Cardiac muscle cell (in vitro differentiated cells and primary cell): ENCODE data around the gene MKLN1. TPM values are rescaled to one million over a fixed set of nuclear protein-coding genes. Genes with fewer than 3 reads are reported as not detected.

Experiments
- DNase-seq, 2 donors: peaks; one replicate each; pipeline versions ENCODE4 v3.0.0 to v3.0.0-alpha.2; 2010 to 2017; ENCODE audit warnings: low read depth in 1 of 2, low spot score in 1 of 2
- H3K27ac ChIP-seq: fragments of 200-600 bp; sonication (generic); 2 replicates; pipeline ENCODE4 v1.5.1; 2016
- H3K27me3 ChIP-seq: fragments of 200-600 bp; sonication (generic); 2 replicates; pipeline ENCODE4 v1.6.0; 2016; ENCODE audit warnings: control low read depth
- H3K36me3 ChIP-seq: fragments of 200-600 bp; sonication (generic); 2 replicates; pipeline ENCODE4 v1.5.1; 2016; ENCODE audit warnings: control low read depth
- H3K4me1 ChIP-seq: fragments of 200-600 bp; sonication (generic); 2 replicates; pipeline ENCODE4 v1.8.1; 2017; ENCODE audit warnings: low read depth, mild to moderate bottlenecking, mixed run types
- H3K4me3 ChIP-seq: fragments of 200-600 bp; sonication (generic); 2 replicates; pipeline ENCODE4 v1.5.1; 2016; ENCODE audit warnings: mild to moderate bottlenecking
- H3K9me3 ChIP-seq: fragments of 200-600 bp; sonication (generic); 2 replicates; pipeline ENCODE4 v1.5.1; 2017; ENCODE audit warnings: low read depth, mild to moderate bottlenecking, control low read depth
- polyA plus RNA-seq: library from polyadenylated mRNA; unstranded; fragments of >200 nt; fragmentation: Nextera tagmentation; extraction: Ambion mirVana; gene quantifications from 2 replicates; pipeline ENCODE4 v1.2.1, GENCODE V29; 2016
- total RNA-seq: library from RNA; depleted of rRNA; stranded (reverse); fragments of >200 nt; gene quantifications from 2 replicates; pipeline ENCODE4 v1.2.3, GENCODE V29; 2016
- TF ChIP-seq, protein P1 (sequence below): IDR thresholded peaks from 2 replicates; pipeline ENCODE4 v1.5.1; 2012; ENCODE audit warnings: low read depth, mild to moderate bottlenecking, low read length

The MKLN1 gene
- total and polyA plus RNA-seq, 2 experiments from 2014 or later = 26.2 to 35.5 TPM

- no peaks in the 10 kb centered on the region for H3K9me3 ChIP-seq
- H3K27ac ChIP-seq = no peak overlapping the region
- H3K4me1 ChIP-seq = peaks cover 16% of the 10 kb centered on the region
- DNase-seq = peak in 1 of 2 donors; percentile 72
- H3K27me3 ChIP-seq = no peaks in the 10 kb centered on the region
- no peak overlapping the region for H3K4me3 ChIP-seq
- TF ChIP-seq, protein P1, sequence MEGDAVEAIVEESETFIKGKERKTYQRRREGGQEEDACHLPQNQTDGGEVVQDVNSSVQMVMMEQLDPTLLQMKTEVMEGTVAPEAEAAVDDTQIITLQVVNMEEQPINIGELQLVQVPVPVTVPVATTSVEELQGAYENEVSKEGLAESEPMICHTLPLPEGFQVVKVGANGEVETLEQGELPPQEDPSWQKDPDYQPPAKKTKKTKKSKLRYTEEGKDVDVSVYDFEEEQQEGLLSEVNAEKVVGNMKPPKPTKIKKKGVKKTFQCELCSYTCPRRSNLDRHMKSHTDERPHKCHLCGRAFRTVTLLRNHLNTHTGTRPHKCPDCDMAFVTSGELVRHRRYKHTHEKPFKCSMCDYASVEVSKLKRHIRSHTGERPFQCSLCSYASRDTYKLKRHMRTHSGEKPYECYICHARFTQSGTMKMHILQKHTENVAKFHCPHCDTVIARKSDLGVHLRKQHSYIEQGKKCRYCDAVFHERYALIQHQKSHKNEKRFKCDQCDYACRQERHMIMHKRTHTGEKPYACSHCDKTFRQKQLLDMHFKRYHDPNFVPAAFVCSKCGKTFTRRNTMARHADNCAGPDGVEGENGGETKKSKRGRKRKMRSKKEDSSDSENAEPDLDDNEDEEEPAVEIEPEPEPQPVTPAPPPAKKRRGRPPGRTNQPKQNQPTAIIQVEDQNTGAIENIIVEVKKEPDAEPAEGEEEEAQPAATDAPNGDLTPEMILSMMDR = no peak
- no peaks in the 10 kb centered on the region for H3K36me3 ChIP-seq
Observed at GRCh38 chr7:131365838-131366237, 38.2 kb downstream of the MKLN1 start.

DNA sequence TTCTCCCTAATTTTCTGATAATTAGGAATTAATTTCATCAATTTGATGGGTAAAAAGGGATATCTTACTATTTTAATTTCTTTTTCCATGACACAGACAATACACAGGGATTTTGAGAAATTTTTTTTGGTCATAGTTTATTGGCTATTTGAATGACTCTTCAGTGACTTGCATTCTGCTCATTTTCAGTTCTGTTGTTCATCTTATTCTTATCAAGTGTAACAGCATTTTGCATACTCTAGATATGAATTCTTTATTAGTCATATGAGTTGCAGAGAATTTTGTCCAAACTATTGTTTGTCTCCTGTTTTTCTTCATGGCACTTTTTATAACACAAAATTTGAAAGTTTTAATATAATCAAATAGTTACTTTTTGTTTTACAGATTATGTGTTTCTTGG lies 41.7 kb downstream of the MKLN1 start:
- no peaks in the 10 kb centered on the region for H3K36me3 ChIP-seq
- H3K27ac ChIP-seq = no peak overlapping the region
- no peaks in the 10 kb centered on the region for H3K9me3 ChIP-seq
- peaks cover 8% of the 10 kb centered on the region for H3K4me1 ChIP-seq
- H3K27me3 ChIP-seq = no peaks in the 10 kb centered on the region
- DNase-seq = peak in 1 of 2 donors; percentile 26
- TF ChIP-seq, protein P1 = no peak
- H3K4me3 ChIP-seq = no peak overlapping the region

- Histone ChIP-seq H3K36me3 (no peaks in the 10 kb centered on the region), H3K9me3 (no peaks in the 10 kb centered on the region), H3K4me3 (no peak overlapping the region), H3K4me1 (peaks cover 8% of the 10 kb centered on the region), H3K27me3 (no peaks in the 10 kb centered on the region), H3K27ac (peak overlapping the region; percentile 27)
- peak in 1 of 2 donors; percentile 65 for DNase-seq
- TF ChIP-seq, protein P1 = no peak
Observed at GRCh38 chr7:131370523-131370968, 42.9 kb downstream of the MKLN1 start.

DNA sequence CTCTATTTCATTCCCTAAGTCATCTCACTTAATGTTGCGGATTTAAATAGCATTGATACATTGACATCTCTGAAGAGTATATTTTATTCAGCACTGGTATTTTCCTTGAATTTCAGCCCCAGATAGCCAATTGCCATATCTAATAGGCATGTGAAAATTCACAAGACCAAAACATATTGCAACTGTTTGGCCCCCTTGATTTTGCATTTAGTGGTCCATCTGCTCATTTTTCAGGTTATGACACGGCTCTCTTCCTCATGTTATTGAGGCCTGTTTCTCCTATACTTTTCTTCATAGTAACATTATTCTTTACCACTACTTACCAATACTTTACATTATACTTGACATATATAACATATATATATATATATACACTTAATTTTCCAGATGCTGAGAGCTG lies 43.7 kb downstream of the MKLN1 start:
- no peaks in the 10 kb centered on the region for H3K36me3 ChIP-seq
- no peak overlapping the region for H3K27ac ChIP-seq
- no peaks in the 10 kb centered on the region for H3K9me3 ChIP-seq
- DNase-seq = no peak
- no peaks in the 10 kb centered on the region for H3K27me3 ChIP-seq
- peaks cover 8% of the 10 kb centered on the region for H3K4me1 ChIP-seq
- TF ChIP-seq, protein P1 = no peak
- no peak overlapping the region for H3K4me3 ChIP-seq

GRCh38 chr7:131372554-131372953 lies 44.9 kb downstream of the MKLN1 start:
- Histone ChIP-seq H3K36me3 (no peaks in the 10 kb centered on the region), H3K27me3 (no peaks in the 10 kb centered on the region), H3K4me1 (peaks cover 8% of the 10 kb centered on the region), H3K27ac (no peak overlapping the region), H3K4me3 (no peak overlapping the region), H3K9me3 (no peaks in the 10 kb centered on the region)
- no peak for DNase-seq
- TF ChIP-seq, protein P1 = no peak

DNA sequence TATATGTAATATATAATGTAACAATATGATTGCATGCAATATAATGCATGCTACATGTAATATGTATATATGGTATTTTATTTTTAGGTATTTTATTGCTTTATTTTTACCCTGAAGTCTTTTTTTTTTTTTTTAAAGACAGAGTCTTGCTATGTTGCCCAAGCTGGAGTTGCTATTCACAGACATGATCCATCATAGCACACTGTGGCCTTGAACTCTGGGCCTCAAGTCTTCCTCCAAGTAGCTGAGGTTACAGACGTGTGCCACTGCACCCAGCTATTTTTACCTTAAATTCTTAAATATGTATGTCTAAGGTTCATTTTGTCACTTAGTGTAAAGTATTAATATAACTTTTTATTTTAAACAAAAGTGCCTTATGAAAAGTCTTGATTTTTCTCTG lies 47.1 kb downstream of the MKLN1 start:
- H3K9me3 ChIP-seq = no peaks in the 10 kb centered on the region
- no peaks in the 10 kb centered on the region for H3K27me3 ChIP-seq
- no peak for DNase-seq
- H3K36me3 ChIP-seq = no peaks in the 10 kb centered on the region
- H3K4me3 ChIP-seq = no peak overlapping the region
- no peak overlapping the region for H3K27ac ChIP-seq
- TF ChIP-seq, protein P1 = no peak
- H3K4me1 ChIP-seq = peaks cover 8% of the 10 kb centered on the region
